Right lobe of liver (tissue), 4 donors: ENCODE data around the gene CREB5.

Source experiments
- CTCF ChIP-seq, 4 donors: fragments of 200-600 bp in 3 of 4; fragments of 450-650 bp in 1 of 4; IDR thresholded peaks; one replicate each; pipeline versions ENCODE4 v1.5.1 to v1.8.0; 2016 to 2022; ENCODE audit warnings: antibody characterized with exemption in 4 of 4, mild to moderate bottlenecking in 2 of 4
- POLR2A ChIP-seq: fragments of 450-650 bp; IDR thresholded peaks from one replicate; pipeline ENCODE4 v1.6.1; 2017; ENCODE audit warnings: antibody characterized with exemption, mild to moderate bottlenecking
- donor health status: DM: no; HTN: no; CAD: no.
- donor health status: DM: no; HTN: no; CAD: no.
- donor health status: DM: no; HTN: yes; CAD: no.

- TF ChIP-seq CTCF (IDR thresholded peaks at IDR 0.05): no peak
- no peak for TF ChIP-seq POLR2A
These were observed 104.3 kb downstream of the CREB5 start for GRCh38 chr7:28516390-28517172.
